HepG2 (cell line): Measurements from ENCODE around the gene PTGDR2.

ENCODE experiments used
- KDM1A ChIP-seq: IDR thresholded peaks from 2 replicates; pipeline ENCODE4 v1.6.1; 2016; ENCODE audit warnings: missing compliant biosample characterization
- MYNN ChIP-seq: sonication (generic); formaldehyde crosslinking; IDR thresholded peaks from 2 replicates; pipeline ENCODE4 v1.4.0; 2020; ENCODE audit warnings: mild to moderate bottlenecking, low read depth, missing genetic modification reagents
- POLR2A ChIP-seq, 2 experiments: IDR thresholded peaks; 2 replicates each; pipeline ENCODE4 v1.6.1; 2011; ENCODE audit warnings: low read depth in 2 of 2, low read length in 2 of 2, mild to moderate bottlenecking in 1 of 2, moderate library complexity in 1 of 2; ENCODE audit not compliant: insufficient read depth in 1 of 2
- SALL2 ChIP-seq: sonication (generic); formaldehyde crosslinking; IDR thresholded peaks from 2 replicates; pipeline ENCODE4 v1.8.1; 2023; ENCODE audit warnings: mild to moderate bottlenecking, missing genetic modification reagents, inconsistent platforms
- ZNF136 ChIP-seq: sonication (generic); formaldehyde crosslinking; IDR thresholded peaks from 2 replicates; pipeline ENCODE4 v1.8.1; 2022; ENCODE audit warnings: low read depth, mild to moderate bottlenecking, moderate library complexity, missing genetic modification reagents
- ZNF280B ChIP-seq: sonication (generic); formaldehyde crosslinking; IDR thresholded peaks from 2 replicates; pipeline ENCODE4 v1.5.0; 2020; ENCODE audit warnings: missing genetic modification reagents, mild to moderate bottlenecking, borderline replicate concordance
- ZNF280D ChIP-seq: sonication (generic); formaldehyde crosslinking; IDR thresholded peaks from 2 replicates; pipeline ENCODE4 v1.5.1; 2020; ENCODE audit warnings: mild to moderate bottlenecking, missing genetic modification reagents
- ZNF530 ChIP-seq: sonication (generic); formaldehyde crosslinking; IDR thresholded peaks from 2 replicates; pipeline ENCODE4 v1.5.0; 2020; ENCODE audit warnings: low read depth, mild to moderate bottlenecking, missing genetic modification reagents
- ZNF660 ChIP-seq: sonication (generic); formaldehyde crosslinking; IDR thresholded peaks from 2 replicates; pipeline ENCODE4 v1.5.1; 2020; ENCODE audit warnings: mild to moderate bottlenecking, low read depth, missing genetic modification reagents, borderline replicate concordance
- ZNF788 ChIP-seq: sonication (generic); formaldehyde crosslinking; IDR thresholded peaks from 2 replicates; pipeline ENCODE4 v1.5.0; 2020; ENCODE audit warnings: mild to moderate bottlenecking, missing genetic modification reagents, borderline replicate concordance

- TF ChIP-seq ZNF280D (CRISPR knock-in tag), result no peak
- TF ChIP-seq MYNN (CRISPR knock-in tag), result no peak
- no peak for TF ChIP-seq ZNF660 (CRISPR knock-in tag)
- TF ChIP-seq POLR2A (IDR thresholded peaks at IDR 0.05; ENCODE audit: insufficient read depth in 1 of 2, low read depth in 2 of 2, low read length in 2 of 2), result no peak
- TF ChIP-seq ZNF530 (CRISPR knock-in tag), result no peak
- TF ChIP-seq SALL2, result no peak
- TF ChIP-seq ZNF788 (CRISPR knock-in tag), result no peak
- no peak for TF ChIP-seq ZNF280B (CRISPR knock-in tag)
- TF ChIP-seq KDM1A (CRISPR knock-in tag), result no peak
- TF ChIP-seq ZNF136 (CRISPR knock-in tag), result no peak
Observed at GRCh38 chr11:60875366-60876167, 19.8 kb upstream of the PTGDR2 start.
